Measurements from ENCODE around the gene SLC7A4.

SLC7A4 gene

DNA sequence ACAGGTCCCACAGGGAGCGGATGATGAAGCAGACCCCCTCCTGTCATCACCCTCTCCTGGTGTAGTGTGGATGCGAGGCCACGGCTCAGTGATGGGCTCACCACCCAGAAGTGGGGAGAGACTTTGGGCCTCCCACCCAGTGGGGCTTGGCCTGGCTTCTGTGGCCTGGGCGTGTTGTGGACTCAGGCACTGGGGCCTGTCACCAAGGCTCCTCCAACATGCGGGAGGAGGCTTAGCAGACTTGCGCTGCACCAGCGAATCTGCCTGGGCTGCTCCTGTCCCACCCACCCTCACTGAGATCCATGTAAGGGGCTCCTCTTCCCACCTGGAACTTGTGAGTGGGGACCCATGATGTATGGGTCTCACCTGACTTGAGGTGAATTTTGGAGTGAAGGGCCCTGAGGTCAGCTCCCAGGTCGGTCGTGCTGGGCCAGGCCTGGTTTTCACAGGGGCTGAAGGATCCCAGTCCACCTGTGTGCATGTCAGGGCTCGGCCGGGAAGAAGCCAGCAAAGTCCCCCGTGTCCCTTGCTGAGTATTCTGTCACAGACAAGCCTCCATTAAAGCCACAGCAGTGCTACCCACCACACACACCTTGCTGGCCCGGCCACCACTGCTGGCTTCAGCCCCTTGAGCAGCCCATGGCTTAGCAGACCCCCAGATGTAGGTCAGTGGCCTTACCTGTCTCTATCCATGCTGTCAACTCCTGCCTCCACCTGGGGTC, 34.7 kb downstream of the SLC7A4 start:
- Histone ChIP-seq H3K9me3 (ENCODE audit: severe bottlenecking) (no peaks in the 10 kb centered on the region), H3K27me3 (ENCODE audit: insufficient read depth, low read depth, severe bottlenecking) (no peaks in the 10 kb centered on the region), H3K36me3 (peaks cover 55% of the 10 kb centered on the region), H3K4me3 (ENCODE audit: low read depth, low read length) (no peak overlapping the region), H3K27ac (no peak overlapping the region)
- no peak for DNase-seq
- TF ChIP-seq, protein P1, sequence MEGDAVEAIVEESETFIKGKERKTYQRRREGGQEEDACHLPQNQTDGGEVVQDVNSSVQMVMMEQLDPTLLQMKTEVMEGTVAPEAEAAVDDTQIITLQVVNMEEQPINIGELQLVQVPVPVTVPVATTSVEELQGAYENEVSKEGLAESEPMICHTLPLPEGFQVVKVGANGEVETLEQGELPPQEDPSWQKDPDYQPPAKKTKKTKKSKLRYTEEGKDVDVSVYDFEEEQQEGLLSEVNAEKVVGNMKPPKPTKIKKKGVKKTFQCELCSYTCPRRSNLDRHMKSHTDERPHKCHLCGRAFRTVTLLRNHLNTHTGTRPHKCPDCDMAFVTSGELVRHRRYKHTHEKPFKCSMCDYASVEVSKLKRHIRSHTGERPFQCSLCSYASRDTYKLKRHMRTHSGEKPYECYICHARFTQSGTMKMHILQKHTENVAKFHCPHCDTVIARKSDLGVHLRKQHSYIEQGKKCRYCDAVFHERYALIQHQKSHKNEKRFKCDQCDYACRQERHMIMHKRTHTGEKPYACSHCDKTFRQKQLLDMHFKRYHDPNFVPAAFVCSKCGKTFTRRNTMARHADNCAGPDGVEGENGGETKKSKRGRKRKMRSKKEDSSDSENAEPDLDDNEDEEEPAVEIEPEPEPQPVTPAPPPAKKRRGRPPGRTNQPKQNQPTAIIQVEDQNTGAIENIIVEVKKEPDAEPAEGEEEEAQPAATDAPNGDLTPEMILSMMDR (IDR thresholded peaks at IDR 0.05; ENCODE audit: low read depth, low read length) = no peak

DNA sequence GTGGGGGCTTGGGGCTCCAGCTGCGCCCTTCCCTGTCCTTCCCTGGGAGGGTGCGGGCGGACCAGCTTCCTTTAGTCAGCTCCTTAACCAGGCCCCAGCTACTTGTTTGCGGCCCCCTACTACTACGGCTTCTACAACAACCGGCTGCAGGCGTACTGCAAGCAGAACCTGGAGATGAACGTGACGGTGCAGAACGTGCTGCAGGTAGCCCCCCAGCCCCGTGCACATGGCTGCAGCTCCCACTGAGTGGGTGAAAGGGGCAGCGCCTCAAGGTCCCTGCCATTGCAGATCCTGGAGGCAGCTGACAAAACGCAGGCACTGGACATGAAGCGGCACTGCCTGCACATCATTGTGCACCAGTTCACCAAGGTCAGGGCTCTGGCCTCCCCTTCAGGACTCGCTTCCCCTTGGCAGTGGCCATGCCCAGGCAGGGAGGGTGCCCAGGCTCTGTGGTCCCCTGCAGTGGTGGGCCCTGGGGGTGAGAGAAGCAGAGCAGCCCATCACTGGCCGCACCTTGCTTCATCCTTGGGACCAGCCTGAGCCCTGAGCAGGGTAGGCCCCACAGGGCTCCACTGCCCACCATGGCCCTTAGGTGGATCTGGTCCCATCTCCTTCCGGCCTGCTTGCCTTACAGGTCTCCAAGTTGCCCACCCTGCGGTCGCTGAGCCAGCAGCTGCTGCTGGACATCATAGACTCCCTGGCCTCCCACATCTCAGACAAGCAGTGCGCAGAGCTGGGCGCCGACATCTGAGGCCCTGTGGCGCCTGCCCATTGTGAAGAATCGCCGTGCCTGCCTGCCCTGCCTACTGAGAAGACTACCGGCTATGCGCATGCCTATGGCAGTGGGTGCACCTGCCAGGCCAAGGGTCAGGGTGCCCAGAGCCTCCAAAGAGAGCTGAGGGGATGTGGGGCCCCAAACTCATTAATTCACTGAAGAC, 35.5 kb downstream of the SLC7A4 start:
- Histone ChIP-seq H3K4me3 (ENCODE audit: low read depth, low read length) (no peak overlapping the region), H3K9me3 (ENCODE audit: severe bottlenecking) (no peaks in the 10 kb centered on the region), H3K27me3 (ENCODE audit: insufficient read depth, low read depth, severe bottlenecking) (no peaks in the 10 kb centered on the region), H3K27ac (no peak overlapping the region), H3K36me3 (peaks cover 63% of the 10 kb centered on the region)
- TF ChIP-seq, protein P1 (IDR thresholded peaks at IDR 0.05; ENCODE audit: low read depth, low read length) = no peak
- DNase-seq = no peak

DNA sequence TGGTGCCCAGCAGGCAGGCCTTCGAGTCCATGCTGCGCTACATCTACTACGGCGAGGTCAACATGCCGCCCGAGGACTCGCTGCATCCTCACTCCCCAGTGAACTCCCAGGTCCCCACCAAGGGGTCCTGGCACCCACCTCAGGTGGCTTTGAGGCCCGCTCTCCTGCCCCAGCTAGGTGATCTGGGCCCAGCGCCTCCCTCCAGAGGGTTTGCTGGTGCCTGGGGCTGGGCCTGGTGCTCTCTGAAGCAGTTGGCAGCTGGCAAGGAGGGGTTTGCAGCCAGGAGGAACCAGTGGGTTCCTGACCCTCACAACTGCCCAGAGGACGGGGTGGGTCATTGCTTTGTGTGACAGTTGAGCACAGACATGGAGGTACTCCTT, 36.3 kb downstream of the SLC7A4 start:
- H3K27ac ChIP-seq = no peak overlapping the region
- no peak overlapping the region for H3K4me3 ChIP-seq (ENCODE audit: low read depth, low read length)
- TF ChIP-seq, protein P1 (IDR thresholded peaks at IDR 0.05; ENCODE audit: low read depth, low read length) = no peak
- no peaks in the 10 kb centered on the region for H3K27me3 ChIP-seq (ENCODE audit: insufficient read depth, low read depth, severe bottlenecking)
- no peak for DNase-seq
- H3K9me3 ChIP-seq (ENCODE audit: severe bottlenecking) = no peaks in the 10 kb centered on the region
- peaks cover 67% of the 10 kb centered on the region for H3K36me3 ChIP-seq

DNA sequence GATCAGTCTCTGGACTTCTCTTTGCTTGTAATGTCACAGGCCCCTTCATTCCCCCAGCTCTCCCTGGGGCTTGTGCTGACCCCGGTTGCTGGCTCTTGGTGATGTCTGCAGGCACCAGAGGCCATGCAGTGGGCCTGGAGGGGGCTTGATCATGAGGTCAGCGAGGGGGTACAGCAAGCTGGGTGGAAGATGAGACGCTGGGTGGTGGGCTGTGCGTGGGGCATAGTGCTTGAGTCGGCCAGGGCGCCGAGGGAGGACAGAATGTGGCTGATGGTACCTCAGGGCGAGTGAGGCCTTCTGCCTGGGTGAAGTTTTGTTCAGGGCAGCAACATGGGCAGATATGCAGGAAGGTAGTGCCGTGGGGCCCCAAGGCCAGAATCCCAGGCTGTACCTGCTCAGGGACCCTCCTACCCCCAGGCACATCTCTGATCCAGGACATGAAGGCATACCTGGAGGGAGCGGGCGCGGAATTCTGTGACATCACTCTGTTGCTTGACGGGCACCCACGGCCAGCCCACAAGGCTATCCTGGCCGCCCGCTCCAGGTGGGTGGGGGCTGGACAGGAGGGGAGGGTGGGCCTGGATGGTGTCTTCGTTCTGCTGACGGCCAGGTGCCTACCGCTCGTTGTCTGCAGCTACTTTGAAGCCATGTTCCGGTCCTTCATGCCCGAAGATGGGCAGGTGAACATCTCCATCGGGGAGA, 36.9 kb downstream of the SLC7A4 start:
- Histone ChIP-seq H3K27me3 (ENCODE audit: insufficient read depth, low read depth, severe bottlenecking) (no peaks in the 10 kb centered on the region), H3K9me3 (ENCODE audit: severe bottlenecking) (no peaks in the 10 kb centered on the region), H3K4me3 (ENCODE audit: low read depth, low read length) (no peak overlapping the region), H3K36me3 (peaks cover 64% of the 10 kb centered on the region), H3K27ac (no peak overlapping the region)
- no peak for DNase-seq
- TF ChIP-seq, protein P1 (IDR thresholded peaks at IDR 0.05; ENCODE audit: low read depth, low read length) = no peak

DNA sequence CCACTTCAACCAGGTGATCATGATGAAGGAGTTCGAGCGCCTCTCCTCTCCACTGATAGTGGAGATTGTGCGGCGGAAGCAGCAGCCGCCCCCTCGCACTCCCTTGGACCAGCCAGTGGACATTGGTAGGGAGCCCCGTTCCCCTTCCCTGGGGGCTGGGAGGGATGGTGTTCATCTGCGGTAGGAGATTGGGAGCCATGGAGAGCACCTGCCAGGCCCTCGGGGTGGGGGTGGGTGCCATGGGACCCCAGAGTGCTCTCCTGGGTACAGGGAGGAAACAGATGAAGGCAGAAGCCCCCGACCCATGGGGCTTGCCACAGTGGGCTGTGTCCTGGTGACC, 37.5 kb downstream of the SLC7A4 start:
- H3K27me3 ChIP-seq (ENCODE audit: insufficient read depth, low read depth, severe bottlenecking) = no peaks in the 10 kb centered on the region
- peaks cover 58% of the 10 kb centered on the region for H3K36me3 ChIP-seq

More for the DNA sequence above, 37.5 kb downstream of the SLC7A4 start:
- H3K4me3 ChIP-seq (ENCODE audit: low read depth, low read length) = no peak overlapping the region
- no peak overlapping the region for H3K27ac ChIP-seq
- no peaks in the 10 kb centered on the region for H3K9me3 ChIP-seq (ENCODE audit: severe bottlenecking)
- no peak for DNase-seq
- TF ChIP-seq, protein P1 (IDR thresholded peaks at IDR 0.05; ENCODE audit: low read depth, low read length) = no peak

All from WERI-Rb-1 (cell line).